GM12875 (cell line): ENCODE results near the gene CNKSR3.

Experiments
- H3K4me3 ChIP-seq: one replicate; pipeline ENCODE4 v1.5.1; 2011; ENCODE audit warnings: low read depth, low read length, control low read depth
- CTCF ChIP-seq: IDR thresholded peaks from 2 replicates; pipeline ENCODE4 v1.5.1; 2011; ENCODE audit warnings: low read depth, mild to moderate bottlenecking, control low read depth, inconsistent platforms, low read length, moderate library complexity, borderline replicate concordance; ENCODE audit not compliant: insufficient read depth

CNKSR3 gene

GRCh38 chr6:154488802-154489437 lies 21.6 kb downstream of the CNKSR3 start:
- no peak for TF ChIP-seq CTCF
- H3K4me3 ChIP-seq = no peak overlapping the region

DNA sequence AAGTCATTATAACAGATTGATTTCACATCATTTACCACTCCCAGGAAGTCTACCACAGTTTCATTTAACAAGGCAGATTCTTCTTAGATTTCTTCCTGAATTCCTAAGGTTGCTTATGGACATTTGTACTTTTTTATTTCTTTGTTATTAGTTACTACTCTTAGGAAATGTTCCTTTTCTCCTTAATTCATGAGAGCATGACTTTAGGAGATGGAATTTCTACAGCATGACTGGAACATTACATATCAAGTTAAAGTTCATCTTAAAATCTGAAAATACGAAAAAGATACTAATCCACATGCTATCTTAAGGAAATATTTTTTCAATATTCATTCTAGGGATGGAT lies 22.3 kb downstream of the CNKSR3 start:
- no peak overlapping the region for H3K4me3 ChIP-seq

GRCh38 chr6:154487367-154488247 lies 22.9 kb downstream of the CNKSR3 start:
- no peak for TF ChIP-seq CTCF
- H3K4me3 ChIP-seq = no peak overlapping the region

More for the DNA sequence above, 22.3 kb downstream of the CNKSR3 start:
- no peak for TF ChIP-seq CTCF

DNA sequence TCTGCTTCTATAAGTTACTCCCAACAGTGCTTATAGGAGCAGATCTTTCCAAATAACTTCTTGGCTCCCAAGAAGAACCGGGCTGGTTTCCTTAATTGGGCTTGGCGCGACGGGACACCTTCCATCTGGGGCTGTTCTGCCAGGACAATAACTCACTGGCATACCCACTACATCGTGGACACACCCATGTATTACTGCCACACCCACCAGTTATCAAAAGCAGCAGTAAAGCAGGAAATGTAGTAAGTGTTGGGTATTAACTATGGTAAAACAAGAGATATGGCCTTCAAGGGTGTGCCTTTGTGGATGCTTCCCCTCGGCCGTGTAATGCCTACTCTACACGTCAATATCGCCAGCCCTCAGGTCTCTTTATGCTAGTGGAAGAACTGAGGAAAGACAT lies 24.7 kb downstream of the CNKSR3 start:
- no peak overlapping the region for H3K4me3 ChIP-seq
- no peak for TF ChIP-seq CTCF

- no peak for TF ChIP-seq CTCF
These were observed 25.5 kb downstream of the CNKSR3 start for GRCh38 chr6:154484942-154485341.

GRCh38 chr6:154482858-154483257 lies 27.6 kb downstream of the CNKSR3 start:
- no peak overlapping the region for H3K4me3 ChIP-seq
- no peak for TF ChIP-seq CTCF

More at GRCh38 chr6:154484942-154485341, 25.5 kb downstream of the CNKSR3 start:
- H3K4me3 ChIP-seq = no peak overlapping the region
